ENCODE results near the gene CPPED1.

CPPED1 gene

DNA sequence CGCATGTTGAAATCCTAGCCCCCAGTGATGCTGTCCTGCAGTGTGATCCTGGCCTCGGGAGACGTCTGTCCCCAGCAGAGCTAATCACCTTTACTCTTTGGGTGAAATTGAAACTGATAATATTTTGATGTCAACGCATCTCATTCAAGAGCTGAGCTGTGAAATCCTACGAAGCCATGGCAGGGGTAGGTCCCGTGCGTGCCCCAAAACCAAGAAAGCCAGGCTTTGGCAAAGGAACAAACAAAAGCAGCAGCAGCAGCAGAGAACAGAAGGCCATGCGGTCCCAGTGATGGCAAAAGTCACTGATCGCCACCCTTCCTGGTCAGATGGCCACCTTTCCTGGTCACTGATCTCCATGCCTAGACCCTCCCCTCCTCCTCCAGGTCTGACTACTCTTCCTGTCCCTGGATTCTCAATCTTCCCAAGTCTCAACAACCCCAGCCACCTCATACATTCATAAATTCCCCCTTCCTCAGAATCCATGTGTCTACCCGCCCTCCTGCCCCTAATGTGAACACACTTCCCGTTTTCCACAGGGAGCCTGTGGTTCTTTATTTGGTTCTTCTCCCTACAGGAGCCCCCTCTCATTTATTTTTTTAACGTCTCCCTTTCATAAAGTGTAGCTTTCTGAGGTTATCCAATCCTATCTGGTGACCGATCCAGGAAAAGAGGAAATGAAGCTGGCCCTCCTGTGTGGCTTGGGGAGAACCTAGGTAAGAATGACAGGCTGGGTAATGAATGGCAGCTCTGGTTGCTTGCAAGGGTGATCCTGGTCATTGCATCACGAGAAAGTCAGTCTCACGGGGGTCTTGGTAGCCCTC is 50.3 kb downstream of the CPPED1 start:
- TF ChIP-seq CTCF (conservative IDR thresholded peaks at IDR 0.05; ENCODE audit: low read depth), result no peak
- POLR2A ChIA-PET (ENCODE audit: low non-redundant PET), result no interaction called here
- no peak for DNase-seq (ENCODE audit: low spot score)
- CTCF ChIA-PET, result interaction anchor here (0.6 kb wide), 1 partner anchor 122 kb away, joined by 3 read pairs; no protein-coding TSS in a partner anchor
- no peak overlapping the region for H3K27ac ChIP-seq

DNA sequence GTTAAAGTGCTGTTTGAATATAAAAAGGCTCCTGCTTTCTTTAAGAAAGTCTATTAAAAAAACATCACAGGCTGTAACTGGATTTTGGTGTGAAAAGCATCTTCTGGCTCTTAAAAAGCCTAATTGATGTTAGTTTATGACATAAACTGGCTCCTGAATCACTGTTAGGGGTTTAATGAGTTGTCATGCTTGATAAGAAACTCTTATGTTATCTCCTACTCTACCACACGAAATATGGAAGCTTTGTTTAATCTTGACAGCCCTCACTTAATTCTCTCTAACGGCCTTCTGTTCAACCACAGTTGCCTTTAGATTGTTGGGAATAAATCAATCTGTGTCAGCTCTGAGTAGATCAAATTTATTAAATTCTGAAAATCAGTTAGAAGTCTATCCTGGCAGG is 51.5 kb downstream of the CPPED1 start:
- CTCF ChIA-PET, result no interaction called here
- no peak overlapping the region for H3K27ac ChIP-seq
- POLR2A ChIA-PET (ENCODE audit: low non-redundant PET), result no interaction called here
- DNase-seq (ENCODE audit: low spot score), result no peak
- no peak for TF ChIP-seq CTCF (conservative IDR thresholded peaks at IDR 0.05; ENCODE audit: low read depth)

DNA sequence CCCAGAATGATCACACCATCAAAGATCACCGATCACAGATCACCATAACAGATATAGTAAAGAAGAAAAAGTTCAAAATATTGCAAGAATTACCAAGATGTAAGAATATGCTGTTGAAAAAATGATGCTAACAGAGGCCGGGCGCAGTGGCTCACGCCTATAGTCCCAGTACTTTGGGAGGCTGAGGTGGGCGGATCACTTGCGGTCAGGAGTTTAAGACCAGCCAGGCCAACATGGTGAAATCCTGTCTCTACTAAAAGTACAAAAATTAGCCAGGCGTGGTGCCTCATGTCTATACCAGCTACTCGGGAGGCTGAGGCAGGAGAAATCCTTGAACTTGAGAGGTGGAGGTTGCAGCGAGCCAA is 53.2 kb downstream of the CPPED1 start:
- no peak for DNase-seq (ENCODE audit: low spot score)
- H3K27ac ChIP-seq, result no peak overlapping the region
- ChIA-PET POLR2A (ENCODE audit: low non-redundant PET) (no interaction called here), CTCF (interaction anchor here (0.6 kb wide), 1 partner anchor 324 kb away, joined by 3 read pairs; no protein-coding TSS in a partner anchor)
- TF ChIP-seq CTCF (conservative IDR thresholded peaks at IDR 0.05; ENCODE audit: low read depth), result no peak

DNA sequence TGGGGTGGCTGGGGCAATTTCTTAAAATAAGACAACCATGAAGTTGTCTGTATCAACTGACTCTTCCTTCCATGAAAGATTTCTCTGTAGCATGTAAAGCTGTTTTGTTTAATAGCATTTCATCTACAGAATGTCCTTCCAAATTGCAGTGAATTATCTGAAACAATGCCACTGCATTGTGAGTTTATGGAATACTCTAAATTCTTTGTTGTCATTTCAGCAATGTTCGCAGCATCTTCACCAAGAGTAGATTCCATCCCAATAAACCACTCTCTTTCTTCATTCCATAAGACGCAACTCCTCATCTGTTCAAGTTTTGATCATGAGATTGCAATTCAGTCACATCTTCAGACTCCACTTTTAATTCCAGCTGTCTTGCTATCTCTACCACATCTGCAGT is 54.6 kb downstream of the CPPED1 start:
- DNase-seq (ENCODE audit: low spot score), result no peak
- no peak for TF ChIP-seq CTCF (conservative IDR thresholded peaks at IDR 0.05; ENCODE audit: low read depth)
- no peak overlapping the region for H3K27ac ChIP-seq
- ChIA-PET CTCF (interaction anchor here (0.5 to 0.6 kb wide), 2 partner anchors 132 to 385 kb away, joined by 3 read pairs; no protein-coding TSS in a partner anchor), POLR2A (ENCODE audit: low non-redundant PET) (no interaction called here)

DNA sequence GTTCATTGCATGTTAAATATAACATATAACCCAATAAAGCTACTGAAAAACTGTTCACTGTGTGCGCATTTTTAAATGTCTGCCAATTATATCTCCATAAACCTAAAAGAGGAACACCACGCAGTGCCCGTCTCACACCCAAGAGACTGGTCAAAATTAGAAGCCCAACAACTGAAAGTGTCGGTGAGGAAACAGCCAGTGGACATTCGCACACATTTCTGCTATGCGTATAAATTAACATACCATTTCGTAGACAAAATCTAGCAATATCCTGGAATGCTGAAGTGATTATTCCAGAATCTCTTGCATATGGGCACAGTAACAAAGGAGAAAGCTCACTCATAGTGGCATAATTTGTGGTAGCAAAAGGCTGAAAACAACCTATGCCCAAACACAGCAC is 55.9 kb downstream of the CPPED1 start:
- CTCF ChIA-PET, result no interaction called here
- no peak overlapping the region for H3K27ac ChIP-seq
- DNase-seq (ENCODE audit: low spot score), result no peak
- POLR2A ChIA-PET (ENCODE audit: low non-redundant PET), result no interaction called here
- TF ChIP-seq CTCF (conservative IDR thresholded peaks at IDR 0.05; ENCODE audit: low read depth), result no peak

DNA sequence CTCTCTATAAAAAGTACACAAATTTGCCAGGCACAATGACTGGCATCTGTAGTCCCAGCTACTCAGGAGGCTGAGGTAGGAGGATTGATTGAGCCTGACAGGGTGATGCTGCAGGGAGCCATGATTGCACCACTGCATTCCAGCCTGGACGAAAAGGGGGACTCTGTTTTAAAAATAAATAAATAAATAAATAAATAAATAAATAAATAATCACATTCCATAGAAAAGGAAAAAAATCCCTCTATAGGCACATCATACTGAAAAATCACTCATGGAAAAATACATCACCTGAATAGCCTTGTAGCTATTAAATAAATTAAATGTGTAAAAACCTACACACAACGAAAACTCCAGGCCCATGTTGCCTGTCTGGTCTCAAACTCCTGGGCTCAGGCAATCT is 56.4 kb downstream of the CPPED1 start:
- CTCF ChIA-PET, result no interaction called here
- POLR2A ChIA-PET (ENCODE audit: low non-redundant PET), result no interaction called here
- no peak for DNase-seq (ENCODE audit: low spot score)
- no peak overlapping the region for H3K27ac ChIP-seq
- TF ChIP-seq CTCF (conservative IDR thresholded peaks at IDR 0.05; ENCODE audit: low read depth), result no peak
